CD4-positive, alpha-beta T cell treated with Interleukin-10 for 1 hour (primary cell): ENCODE measurements around the gene TAF1A.

Experiments
- DNase-seq: peaks from one replicate; pipeline ENCODE4 v3.0.0-alpha.2; 2020

Gene TAF1A

GRCh38 chr1:222594789-222595188, 5.1 kb upstream of the TAF1A start:
- no peak for DNase-seq

GRCh38 chr1:222592171-222592570, 2.4 kb upstream of the TAF1A start:
- DNase-seq, result no peak

- no peak for DNase-seq
Measured at GRCh38 chr1:222588135-222588534, 1.6 kb downstream of the TAF1A start.

DNA sequence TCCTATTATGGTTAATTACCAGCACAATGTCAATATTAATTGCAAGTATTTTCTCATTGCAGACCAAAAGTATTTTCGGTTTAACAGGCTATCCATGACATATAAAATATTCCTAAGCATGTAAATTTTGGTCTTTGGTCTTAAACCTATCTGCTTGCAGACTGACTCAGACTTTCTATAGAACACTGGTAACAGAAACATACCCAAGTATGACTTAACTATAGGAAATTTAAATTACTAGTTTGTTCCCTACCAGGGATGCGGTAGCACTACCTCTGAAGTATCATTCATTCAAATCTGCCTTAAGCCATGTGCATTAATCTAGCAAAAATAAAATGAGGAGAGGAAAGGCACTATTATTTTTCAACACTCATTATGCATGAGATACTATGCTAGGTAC, 2.9 kb downstream of the TAF1A start:
- DNase-seq, result no peak

GRCh38 chr1:222583079-222583478, 6.7 kb downstream of the TAF1A start:
- no peak for DNase-seq

DNA sequence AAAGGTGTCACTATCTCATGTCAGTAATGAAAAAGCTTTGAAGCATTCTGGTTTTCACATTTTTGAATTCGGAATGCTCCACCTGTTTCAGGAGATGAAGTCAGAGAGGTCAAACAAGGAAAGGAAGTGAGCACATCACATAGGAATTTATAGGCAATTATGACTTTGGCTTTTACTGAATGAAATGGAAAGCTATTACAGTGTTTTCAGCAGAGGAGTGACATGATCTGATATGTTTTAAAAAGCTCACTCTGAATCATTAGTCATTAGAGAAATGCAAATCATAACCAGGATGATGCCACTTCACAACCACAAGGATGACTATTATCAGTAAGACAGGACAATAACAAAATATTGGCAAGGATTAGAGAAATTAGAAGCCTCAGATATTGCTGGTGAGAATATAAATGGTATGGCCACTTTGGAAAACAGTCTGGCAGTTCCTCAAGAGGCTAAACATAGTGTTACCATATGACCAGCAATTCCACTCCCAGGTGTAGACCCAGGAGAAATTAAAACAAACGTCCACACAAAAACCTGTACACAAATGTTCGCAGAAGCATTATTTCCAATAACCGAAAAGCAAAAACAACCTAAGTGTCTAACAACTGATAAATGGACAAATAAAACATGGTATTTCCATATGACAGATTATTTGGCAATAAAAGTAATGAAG, 7.5 kb downstream of the TAF1A start:
- DNase-seq, result no peak

GRCh38 chr1:222579316-222579715, 10.4 kb downstream of the TAF1A start:
- DNase-seq, result no peak

GRCh38 chr1:222570837-222571236, 18.9 kb downstream of the TAF1A start:
- no peak for DNase-seq

GRCh38 chr1:222561656-222562055, 28.1 kb downstream of the TAF1A start:
- no peak for DNase-seq

DNA sequence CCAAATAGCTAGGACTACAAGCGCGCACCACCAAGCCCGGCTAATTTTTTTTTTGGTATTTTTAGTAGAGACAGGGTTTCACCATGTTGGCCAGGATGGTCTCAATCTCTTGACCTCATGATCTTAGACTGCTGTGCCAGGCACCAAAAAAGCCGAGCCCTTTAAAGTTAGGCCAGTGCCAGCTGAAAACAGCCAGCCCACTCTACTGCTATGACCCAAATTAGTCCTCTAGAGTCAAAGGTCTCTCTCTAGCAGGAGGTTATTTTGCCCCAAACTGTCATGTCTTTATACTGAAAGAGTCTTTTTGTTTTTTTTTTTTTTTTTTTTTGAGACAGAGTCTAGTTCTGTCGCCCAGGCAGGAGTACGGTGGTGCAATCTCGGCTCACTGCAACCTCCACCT, 32.2 kb downstream of the TAF1A start:
- DNase-seq, result no peak

DNA sequence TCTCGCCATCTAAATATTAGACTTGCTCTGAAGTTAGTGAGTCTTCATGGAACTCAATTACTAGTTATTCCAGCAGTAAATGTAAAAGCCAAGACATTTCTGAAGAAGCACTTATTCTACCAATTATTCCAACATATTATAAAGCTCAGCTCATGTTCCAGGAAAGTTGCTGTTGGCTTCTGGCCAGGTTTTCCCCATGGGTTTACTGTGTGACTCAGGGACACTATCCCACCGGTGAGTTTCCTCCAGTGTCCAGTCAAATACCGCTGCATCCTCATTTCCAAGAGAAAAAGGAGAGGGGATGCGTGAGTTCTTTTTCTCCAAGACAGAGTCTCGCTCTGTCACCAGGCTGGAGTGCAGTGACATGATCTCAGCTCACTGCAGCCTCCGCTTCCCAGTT, 32.6 kb downstream of the TAF1A start:
- DNase-seq, result no peak

- DNase-seq, result no peak
Measured at GRCh38 chr1:222555992-222556615, 33.6 kb downstream of the TAF1A start.

- DNase-seq, result no peak
Measured at GRCh38 chr1:222554177-222554576, 35.6 kb downstream of the TAF1A start.

- DNase-seq, result no peak
Measured at GRCh38 chr1:222552882-222553281, 36.9 kb downstream of the TAF1A start.

GRCh38 chr1:222547944-222548671, 41.6 kb downstream of the TAF1A start, which contains the start of gene HHIPL2:
Gene HHIPL2 (minus strand): TSS chr1:222548104. CDS start chr1:222548044, 60 bp downstream.
- no peak for DNase-seq

GRCh38 chr1:222547260-222547614, 42.5 kb downstream of the TAF1A start:
- DNase-seq, result no peak

DNA sequence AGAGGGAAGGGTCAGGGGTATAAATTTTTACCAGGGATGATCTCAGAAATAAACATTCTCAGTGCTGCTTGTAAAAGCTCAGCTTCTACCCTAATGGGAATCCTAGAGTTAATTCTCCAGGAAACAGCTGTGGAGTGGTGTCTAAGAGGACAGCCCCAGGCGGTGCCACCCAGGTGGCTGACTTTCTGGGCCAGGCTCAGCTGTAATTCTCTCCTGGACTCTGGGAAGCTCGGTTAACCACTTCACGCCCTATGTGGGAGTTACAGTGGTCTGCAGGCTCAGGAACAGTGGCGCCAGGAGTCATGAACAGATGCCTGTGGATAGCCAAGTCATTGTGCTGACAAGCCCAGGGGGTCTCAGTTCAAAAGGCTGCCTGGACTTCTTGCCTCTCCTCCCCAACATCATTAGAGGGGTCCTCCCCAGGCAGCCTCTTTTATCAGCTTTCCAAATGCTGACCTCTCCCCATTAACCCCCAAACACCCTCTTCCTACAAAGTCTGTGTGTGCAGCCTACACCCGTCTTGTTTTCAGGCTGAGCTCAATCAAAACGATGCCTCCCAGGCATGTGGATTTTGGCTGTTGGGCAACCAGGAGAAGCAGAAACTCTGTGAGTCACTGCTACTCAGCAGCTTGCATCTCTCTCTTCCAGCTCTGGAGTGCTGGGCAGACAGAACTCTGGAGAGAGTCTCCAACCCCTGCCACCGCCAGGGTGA, 43.0 kb downstream of the TAF1A start:
- no peak for DNase-seq

DNA sequence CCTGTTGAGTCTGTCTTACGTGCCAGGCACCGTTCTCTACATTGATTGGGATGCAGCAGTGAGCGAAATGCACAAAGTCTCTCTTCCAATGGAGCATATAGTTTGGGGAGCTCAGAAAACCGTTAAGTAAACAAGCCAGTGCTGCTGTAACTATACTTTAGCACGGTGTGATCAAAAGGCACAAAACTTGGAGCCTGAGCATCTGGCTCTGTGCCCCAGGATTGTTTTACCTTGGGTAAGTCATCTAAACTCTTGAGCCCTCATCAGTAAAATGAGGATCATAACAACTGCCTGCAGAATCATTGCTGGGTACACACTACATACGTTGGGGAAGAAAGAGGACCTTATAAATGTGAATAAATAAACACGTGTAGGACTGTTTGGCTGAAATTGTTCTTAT, 43.6 kb downstream of the TAF1A start:
- DNase-seq, result no peak

- no peak for DNase-seq
Measured at GRCh38 chr1:222543817-222544216, 45.9 kb downstream of the TAF1A start.

DNA sequence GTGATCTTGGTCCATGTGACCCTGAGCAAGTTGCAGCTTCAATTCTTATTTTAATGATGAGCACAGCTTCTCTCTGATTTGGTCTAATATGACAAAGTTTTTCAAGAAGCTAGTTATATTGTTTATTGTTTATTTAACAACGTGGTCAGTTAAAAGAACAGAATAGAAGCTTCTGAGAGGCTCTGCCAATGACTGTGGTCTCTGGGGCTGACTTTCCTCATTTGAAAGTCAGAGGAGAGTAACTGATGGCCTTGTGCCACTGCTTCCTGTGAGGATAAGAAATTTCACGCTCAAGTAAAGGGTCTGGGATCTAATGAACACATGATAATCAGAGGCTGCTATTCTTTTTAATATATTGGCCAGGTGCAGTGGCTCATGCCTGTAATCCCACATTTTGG, 49.1 kb downstream of the TAF1A start:
- no peak for DNase-seq

- DNase-seq, result no peak
Measured at GRCh38 chr1:222539951-222540597, 49.7 kb downstream of the TAF1A start.

DNA sequence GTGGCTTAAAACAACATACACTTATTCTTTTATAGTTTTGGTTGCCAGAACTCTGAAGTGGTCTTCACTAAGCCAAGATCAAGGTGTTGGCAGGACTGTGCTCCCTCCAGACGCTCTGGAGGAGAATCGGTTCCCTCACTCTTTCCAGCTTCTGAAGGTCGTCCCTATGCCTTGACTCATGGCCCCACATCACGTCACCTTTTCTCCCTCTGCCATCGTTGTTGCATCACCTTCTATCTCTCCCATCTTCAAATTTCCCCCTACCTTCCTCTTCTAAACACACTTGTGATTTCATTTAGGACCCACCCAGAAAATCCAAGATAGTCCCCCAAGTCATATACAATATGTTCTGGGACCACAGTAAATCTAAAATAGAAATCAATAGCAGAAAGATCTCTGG, 54.3 kb downstream of the TAF1A start:
- DNase-seq, result no peak

DNA sequence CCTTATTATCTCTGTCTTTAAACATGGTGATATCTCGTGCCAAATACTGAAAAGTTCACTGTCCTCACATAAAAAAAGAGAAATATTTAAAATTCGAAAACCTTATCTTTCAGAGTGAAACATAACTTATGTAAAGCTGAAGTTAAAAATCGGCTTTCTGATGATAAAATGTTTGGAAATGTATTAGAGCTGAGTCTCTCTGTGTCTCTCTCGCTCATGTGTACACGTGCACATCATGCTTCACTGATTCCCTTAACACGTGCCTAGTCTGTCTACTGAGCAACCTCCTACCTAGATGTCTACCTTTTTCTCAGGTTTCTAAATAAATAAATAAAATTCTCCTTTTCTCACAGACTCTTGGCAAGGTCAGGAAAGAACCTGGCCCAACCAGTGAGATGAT, 58.9 kb downstream of the TAF1A start:
- no peak for DNase-seq
